Kasumi-1 (cell line): ENCODE measurements around the gene ZNF621.
"Not testable (repeated sequence)": the region's sequence is repeated elsewhere in the genome, so short reads cannot be mapped to it uniquely, and the experiment has no call there.

ENCODE experiments used
- DNase-seq, 2 experiments: peaks; one replicate each; lab custom pipeline; 2025; lab: John Stamatoyannopoulos, UW

ZNF621 gene

GRCh38 chr3:40534283-40534682 lies 9.5 kb downstream of the ZNF621 start:
- no peak for DNase-seq

GRCh38 chr3:40546816-40547215 lies 22.1 kb downstream of the ZNF621 start:
- DNase-seq = no peak

- DNase-seq = no peak
Measured at GRCh38 chr3:40550167-40550566, 25.4 kb downstream of the ZNF621 start.

GRCh38 chr3:40557575-40558161 lies 32.9 kb downstream of the ZNF621 start:
- no peak for DNase-seq

GRCh38 chr3:40562482-40562881 lies 37.7 kb downstream of the ZNF621 start:
- not testable (repeated sequence) for DNase-seq

- DNase-seq = not testable (repeated sequence)
Measured at GRCh38 chr3:40565629-40566028, 40.9 kb downstream of the ZNF621 start.

- no peak for DNase-seq
Measured at GRCh38 chr3:40566694-40567093, 41.9 kb downstream of the ZNF621 start.

GRCh38 chr3:40572588-40572987 lies 47.8 kb downstream of the ZNF621 start:
- DNase-seq = no peak

GRCh38 chr3:40574050-40574449 lies 49.3 kb downstream of the ZNF621 start:
- DNase-seq = no peak

GRCh38 chr3:40574661-40575060 lies 49.9 kb downstream of the ZNF621 start:
- DNase-seq = no peak

- DNase-seq = no peak
Measured at GRCh38 chr3:40576396-40576795, 51.6 kb downstream of the ZNF621 start.

GRCh38 chr3:40580494-40581091 lies 55.8 kb downstream of the ZNF621 start:
- peak; percentile 63 to 74 for DNase-seq

- no peak for DNase-seq
Measured at GRCh38 chr3:40581166-40581565, 56.4 kb downstream of the ZNF621 start.

GRCh38 chr3:40582401-40583027 lies 57.8 kb downstream of the ZNF621 start:
- no peak for DNase-seq

- DNase-seq = no peak
Measured at GRCh38 chr3:40583691-40584090, 58.9 kb downstream of the ZNF621 start.

GRCh38 chr3:40584625-40585189 lies 59.9 kb downstream of the ZNF621 start:
- peak; percentile 67 to 74 for DNase-seq

- no peak for DNase-seq
Measured at GRCh38 chr3:40585381-40586016, 60.7 kb downstream of the ZNF621 start.

- no peak for DNase-seq
Measured at GRCh38 chr3:40586901-40587300, 62.1 kb downstream of the ZNF621 start.

- no peak for DNase-seq
Measured at GRCh38 chr3:40588406-40588805, 63.6 kb downstream of the ZNF621 start.
